RWPE2 (cell line): ENCODE results near the gene HBS1L.

Experiments
- ATAC-seq: fragments of 200-7000 bp; cut with Tn5 transposase; 3 replicates; pipeline ENCODE4 v1.9.1; 2021; ENCODE audit warnings: low read depth
- DNase-seq: peaks from one replicate; pipeline ENCODE4 v3.0.0-alpha.2; 2020; ENCODE audit warnings: low spot score
- H3K27ac ChIP-seq: fragments of 450-650 bp; 2 replicates; pipeline ENCODE4 v1.5.1; 2017; ENCODE audit warnings: mild to moderate bottlenecking; ENCODE audit not compliant: poor library complexity, severe bottlenecking
- H3K27me3 ChIP-seq: fragments of 250-450 bp; sonication (Bioruptor Pico); 2 replicates; pipeline ENCODE4 v1.5.1; 2021; ENCODE audit warnings: mild to moderate bottlenecking, moderate library complexity; ENCODE audit not compliant: insufficient read depth, poor library complexity, severe bottlenecking
- H3K36me3 ChIP-seq: fragments of 250-450 bp; sonication (Bioruptor Pico); 2 replicates; pipeline ENCODE4 v1.5.1; 2020; ENCODE audit warnings: low read depth, mild to moderate bottlenecking, moderate library complexity
- H3K4me1 ChIP-seq: fragments of 250-450 bp; sonication (Bioruptor Pico); 2 replicates; pipeline ENCODE4 v1.5.1; 2021; ENCODE audit warnings: mild to moderate bottlenecking, moderate library complexity; ENCODE audit not compliant: insufficient read depth, poor library complexity, severe bottlenecking
- H3K4me3 ChIP-seq: fragments of 250-450 bp; sonication (Bioruptor Pico); 2 replicates; pipeline ENCODE4 v1.5.1; 2021; ENCODE audit warnings: mild to moderate bottlenecking, moderate library complexity; ENCODE audit not compliant: severe bottlenecking
- H3K9me3 ChIP-seq: fragments of 250-450 bp; sonication (Bioruptor Pico); 2 replicates; pipeline ENCODE4 v1.5.1; 2021; ENCODE audit warnings: mild to moderate bottlenecking, moderate library complexity; ENCODE audit not compliant: severe bottlenecking
- CTCF ChIP-seq: fragments of 450-650 bp; IDR thresholded peaks from one replicate; pipeline ENCODE4 v1.5.1; 2017; ENCODE audit warnings: mild to moderate bottlenecking, moderate library complexity; ENCODE audit not compliant: poor library complexity, severe bottlenecking

HBS1L gene

GRCh38 chr6:134997133-134997995 is 57.3 kb downstream of the HBS1L start:
- no peak overlapping the region for H3K27ac ChIP-seq
- no peaks in the 10 kb centered on the region for H3K27me3 ChIP-seq
- peaks cover 75% of the 10 kb centered on the region for H3K36me3 ChIP-seq
- no peaks in the 10 kb centered on the region for H3K9me3 ChIP-seq
- ATAC-seq (no peak), DNase-seq (no peak)
- no peaks in the 10 kb centered on the region for H3K4me1 ChIP-seq
- no peak overlapping the region for H3K4me3 ChIP-seq
- TF ChIP-seq CTCF = no peak

GRCh38 chr6:134995536-134995935 is 59.1 kb downstream of the HBS1L start:
- Histone ChIP-seq H3K4me3 (no peak overlapping the region), H3K27me3 (no peaks in the 10 kb centered on the region), H3K36me3 (peaks cover 69% of the 10 kb centered on the region), H3K27ac (no peak overlapping the region), H3K4me1 (no peaks in the 10 kb centered on the region), H3K9me3 (no peaks in the 10 kb centered on the region)
- no peak for TF ChIP-seq CTCF
- no peak for ATAC-seq
- DNase-seq = no peak

- Histone ChIP-seq H3K27ac (no peak overlapping the region), H3K36me3 (peaks cover 75% of the 10 kb centered on the region), H3K27me3 (no peaks in the 10 kb centered on the region), H3K4me3 (no peak overlapping the region), H3K9me3 (no peaks in the 10 kb centered on the region), H3K4me1 (no peaks in the 10 kb centered on the region)
- ATAC-seq = no peak
- DNase-seq = no peak
- no peak for TF ChIP-seq CTCF
Measured at GRCh38 chr6:134994431-134994830, 60.2 kb downstream of the HBS1L start.

GRCh38 chr6:134992155-134992554 is 62.5 kb downstream of the HBS1L start:
- no peak for TF ChIP-seq CTCF
- DNase-seq = no peak
- no peaks in the 10 kb centered on the region for H3K4me1 ChIP-seq
- H3K27me3 ChIP-seq = no peaks in the 10 kb centered on the region
- no peak overlapping the region for H3K27ac ChIP-seq
- H3K36me3 ChIP-seq = peaks cover 70% of the 10 kb centered on the region
- no peaks in the 10 kb centered on the region for H3K9me3 ChIP-seq
- ATAC-seq = no peak
- no peak overlapping the region for H3K4me3 ChIP-seq

GRCh38 chr6:134990262-134990661 is 64.4 kb downstream of the HBS1L start:
- Histone ChIP-seq H3K27ac (no peak overlapping the region), H3K4me3 (no peak overlapping the region), H3K9me3 (no peaks in the 10 kb centered on the region), H3K27me3 (no peaks in the 10 kb centered on the region), H3K4me1 (no peaks in the 10 kb centered on the region), H3K36me3 (peaks cover 69% of the 10 kb centered on the region)
- no peak for DNase-seq
- no peak for TF ChIP-seq CTCF
- ATAC-seq = no peak
